Ishikawa (cell line): ENCODE results near the gene PIEZO1.
A peak's percentile ranks its signal among the peaks of the same experiment; 100 is the strongest.

ENCODE experiments used
- CEBPB ChIP-seq: IDR thresholded peaks from 2 replicates; pipeline ENCODE4 v1.6.1; 2012
- CREB1 ChIP-seq: IDR thresholded peaks from 2 replicates; pipeline ENCODE4 v1.6.1; 2012; ENCODE audit warnings: low read depth
- EGR1 ChIP-seq: IDR thresholded peaks from 2 replicates; pipeline ENCODE4 v1.6.1; 2012
- EP300 ChIP-seq: IDR thresholded peaks from 2 replicates; pipeline ENCODE4 v1.6.1; 2012; ENCODE audit warnings: borderline replicate concordance
- FOXM1 ChIP-seq: IDR thresholded peaks from 2 replicates; pipeline ENCODE4 v1.6.1; 2012; ENCODE audit warnings: low read depth, borderline replicate concordance
- NFIC ChIP-seq: IDR thresholded peaks from 2 replicates; pipeline ENCODE4 v1.6.1; 2012
- RAD21 ChIP-seq: IDR thresholded peaks from 2 replicates; pipeline ENCODE4 v1.6.1; 2012; ENCODE audit warnings: low read depth
- TAF1 ChIP-seq: IDR thresholded peaks from 2 replicates; pipeline ENCODE4 v1.6.1; 2012; ENCODE audit warnings: low read depth, mild to moderate bottlenecking
- TCF12 ChIP-seq: IDR thresholded peaks from 2 replicates; pipeline ENCODE4 v1.6.1; 2012; ENCODE audit warnings: low read depth
- TEAD4 ChIP-seq: IDR thresholded peaks from 2 replicates; pipeline ENCODE4 v1.6.1; 2012
- YY1 ChIP-seq: IDR thresholded peaks from 2 replicates; pipeline ENCODE4 v1.6.1; 2012; ENCODE audit warnings: low read depth
- ZBTB7A ChIP-seq: IDR thresholded peaks from 2 replicates; pipeline ENCODE4 v1.6.1; 2012; ENCODE audit warnings: low read depth
- TF ChIP-seq, protein P1 (sequence below): IDR thresholded peaks from 2 replicates; pipeline ENCODE4 v1.6.1; 2012
- TF ChIP-seq, protein P2 (sequence below): IDR thresholded peaks from 2 replicates; pipeline ENCODE4 v1.6.1; 2012; ENCODE audit warnings: low read depth, mild to moderate bottlenecking
- TF ChIP-seq, protein P3 (sequence below): IDR thresholded peaks from 2 replicates; pipeline ENCODE4 v1.6.1; 2012

Gene PIEZO1

DNA sequence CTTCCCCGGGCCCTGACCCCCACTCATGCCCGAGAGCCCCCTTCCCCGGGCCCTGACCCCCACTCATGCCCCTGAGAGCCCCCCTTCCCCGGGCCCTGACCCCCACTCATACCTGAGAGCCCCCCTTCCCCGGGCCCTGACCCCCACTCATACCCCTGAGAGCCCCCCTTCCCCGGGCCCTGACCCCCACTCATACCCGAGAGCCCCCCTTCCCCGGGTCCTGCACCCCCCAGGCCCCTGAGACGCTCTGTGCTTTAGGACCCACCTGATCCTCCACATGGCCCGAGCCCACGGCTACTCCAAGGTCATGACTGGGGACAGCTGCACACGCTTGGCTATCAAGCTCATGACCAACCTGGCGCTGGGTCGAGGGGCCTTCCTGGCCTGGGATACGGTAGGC, 72.0 kb downstream of the PIEZO1 start:
- no peak for TF ChIP-seq EGR1
- no peak for TF ChIP-seq CREB1
- TF ChIP-seq ZBTB7A: no peak
- TF ChIP-seq, protein P1, sequence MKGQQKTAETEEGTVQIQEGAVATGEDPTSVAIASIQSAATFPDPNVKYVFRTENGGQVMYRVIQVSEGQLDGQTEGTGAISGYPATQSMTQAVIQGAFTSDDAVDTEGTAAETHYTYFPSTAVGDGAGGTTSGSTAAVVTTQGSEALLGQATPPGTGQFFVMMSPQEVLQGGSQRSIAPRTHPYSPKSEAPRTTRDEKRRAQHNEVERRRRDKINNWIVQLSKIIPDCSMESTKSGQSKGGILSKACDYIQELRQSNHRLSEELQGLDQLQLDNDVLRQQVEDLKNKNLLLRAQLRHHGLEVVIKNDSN: no peak
- TF ChIP-seq, protein P2, sequence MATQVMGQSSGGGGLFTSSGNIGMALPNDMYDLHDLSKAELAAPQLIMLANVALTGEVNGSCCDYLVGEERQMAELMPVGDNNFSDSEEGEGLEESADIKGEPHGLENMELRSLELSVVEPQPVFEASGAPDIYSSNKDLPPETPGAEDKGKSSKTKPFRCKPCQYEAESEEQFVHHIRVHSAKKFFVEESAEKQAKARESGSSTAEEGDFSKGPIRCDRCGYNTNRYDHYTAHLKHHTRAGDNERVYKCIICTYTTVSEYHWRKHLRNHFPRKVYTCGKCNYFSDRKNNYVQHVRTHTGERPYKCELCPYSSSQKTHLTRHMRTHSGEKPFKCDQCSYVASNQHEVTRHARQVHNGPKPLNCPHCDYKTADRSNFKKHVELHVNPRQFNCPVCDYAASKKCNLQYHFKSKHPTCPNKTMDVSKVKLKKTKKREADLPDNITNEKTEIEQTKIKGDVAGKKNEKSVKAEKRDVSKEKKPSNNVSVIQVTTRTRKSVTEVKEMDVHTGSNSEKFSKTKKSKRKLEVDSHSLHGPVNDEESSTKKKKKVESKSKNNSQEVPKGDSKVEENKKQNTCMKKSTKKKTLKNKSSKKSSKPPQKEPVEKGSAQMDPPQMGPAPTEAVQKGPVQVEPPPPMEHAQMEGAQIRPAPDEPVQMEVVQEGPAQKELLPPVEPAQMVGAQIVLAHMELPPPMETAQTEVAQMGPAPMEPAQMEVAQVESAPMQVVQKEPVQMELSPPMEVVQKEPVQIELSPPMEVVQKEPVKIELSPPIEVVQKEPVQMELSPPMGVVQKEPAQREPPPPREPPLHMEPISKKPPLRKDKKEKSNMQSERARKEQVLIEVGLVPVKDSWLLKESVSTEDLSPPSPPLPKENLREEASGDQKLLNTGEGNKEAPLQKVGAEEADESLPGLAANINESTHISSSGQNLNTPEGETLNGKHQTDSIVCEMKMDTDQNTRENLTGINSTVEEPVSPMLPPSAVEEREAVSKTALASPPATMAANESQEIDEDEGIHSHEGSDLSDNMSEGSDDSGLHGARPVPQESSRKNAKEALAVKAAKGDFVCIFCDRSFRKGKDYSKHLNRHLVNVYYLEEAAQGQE: no peak
- TF ChIP-seq TAF1: no peak
- no peak for TF ChIP-seq RAD21
- no peak for TF ChIP-seq TCF12
- no peak for TF ChIP-seq EP300
- TF ChIP-seq NFIC: no peak
- TF ChIP-seq CEBPB: no peak
- TF ChIP-seq TEAD4: no peak
- TF ChIP-seq, protein P3, sequence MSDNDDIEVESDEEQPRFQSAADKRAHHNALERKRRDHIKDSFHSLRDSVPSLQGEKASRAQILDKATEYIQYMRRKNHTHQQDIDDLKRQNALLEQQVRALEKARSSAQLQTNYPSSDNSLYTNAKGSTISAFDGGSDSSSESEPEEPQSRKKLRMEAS: no peak
- TF ChIP-seq FOXM1: no peak
- no peak for TF ChIP-seq YY1

DNA sequence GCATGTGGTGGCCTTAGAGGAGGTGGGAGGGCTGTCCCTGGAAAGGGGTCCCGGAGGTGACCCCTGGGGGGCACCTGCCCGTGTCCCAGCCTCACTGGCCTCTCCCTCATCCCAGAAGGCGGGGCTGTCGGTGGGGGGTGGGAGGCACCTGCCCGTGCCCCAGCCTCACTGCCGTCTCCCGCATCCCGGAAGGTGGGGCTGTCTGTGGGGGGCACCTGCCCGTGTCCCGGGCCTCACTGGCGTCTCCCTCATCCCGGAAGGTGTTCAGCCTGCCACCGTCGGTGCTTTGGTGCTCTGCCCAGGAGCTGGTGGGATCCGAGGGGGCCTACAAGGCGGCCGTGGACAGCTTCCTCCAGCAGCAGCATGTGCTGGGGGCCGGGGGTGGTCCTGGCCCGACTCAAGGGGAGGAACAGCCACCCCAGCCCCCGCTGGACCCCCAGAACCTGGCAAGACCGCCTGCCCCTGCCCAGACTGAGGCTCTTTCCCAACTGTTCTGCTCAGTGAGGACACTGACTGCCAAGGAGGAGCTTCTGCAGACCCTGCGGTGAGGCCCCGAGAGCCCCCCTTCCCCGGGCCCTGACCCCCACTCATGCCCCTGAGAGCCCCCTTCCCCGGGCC, 72.5 kb downstream of the PIEZO1 start:
- TF ChIP-seq TCF12 (no peak), ZBTB7A (peak; percentile 65; the same call in 1 of the 2 replicates)

DNA sequence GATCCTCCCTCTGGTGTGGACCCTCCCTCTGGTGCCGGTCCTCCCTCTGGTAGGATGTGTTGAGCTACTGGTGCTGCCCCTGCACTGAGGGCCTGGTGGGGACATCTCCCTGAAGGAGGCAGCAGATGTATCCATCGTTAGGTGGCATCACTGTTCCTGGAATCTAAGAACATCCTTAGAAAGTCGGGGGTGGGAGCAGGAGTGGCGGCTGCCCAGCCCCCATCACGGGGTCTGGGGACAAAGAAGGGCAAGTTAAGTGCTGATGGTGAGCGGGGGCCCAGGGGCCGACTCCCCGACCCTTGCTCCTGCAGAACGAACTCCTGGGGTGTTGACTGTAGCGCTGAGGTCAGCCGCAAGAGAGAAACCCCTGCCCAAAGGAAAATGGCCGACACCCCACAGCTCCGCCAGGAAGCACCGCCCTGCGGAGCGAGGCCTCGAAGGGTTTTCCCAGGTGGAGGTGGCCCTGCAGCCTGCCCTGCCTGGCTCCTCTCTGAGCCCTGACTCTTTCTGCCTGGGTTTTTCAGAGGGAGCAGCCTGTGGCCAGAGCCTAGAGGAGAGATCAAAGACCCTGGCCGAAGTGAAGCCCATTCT, 73.2 kb downstream of the PIEZO1 start:
- TF ChIP-seq EP300: no peak
- TF ChIP-seq TEAD4: no peak
- TF ChIP-seq YY1: no peak
- no peak for TF ChIP-seq TCF12
- no peak for TF ChIP-seq ZBTB7A
- TF ChIP-seq CEBPB: no peak
- TF ChIP-seq, protein P2: no peak
- no peak for TF ChIP-seq CREB1
- TF ChIP-seq, protein P1: no peak
- no peak for TF ChIP-seq TAF1
- TF ChIP-seq EGR1: no peak
- TF ChIP-seq, protein P3: no peak

DNA sequence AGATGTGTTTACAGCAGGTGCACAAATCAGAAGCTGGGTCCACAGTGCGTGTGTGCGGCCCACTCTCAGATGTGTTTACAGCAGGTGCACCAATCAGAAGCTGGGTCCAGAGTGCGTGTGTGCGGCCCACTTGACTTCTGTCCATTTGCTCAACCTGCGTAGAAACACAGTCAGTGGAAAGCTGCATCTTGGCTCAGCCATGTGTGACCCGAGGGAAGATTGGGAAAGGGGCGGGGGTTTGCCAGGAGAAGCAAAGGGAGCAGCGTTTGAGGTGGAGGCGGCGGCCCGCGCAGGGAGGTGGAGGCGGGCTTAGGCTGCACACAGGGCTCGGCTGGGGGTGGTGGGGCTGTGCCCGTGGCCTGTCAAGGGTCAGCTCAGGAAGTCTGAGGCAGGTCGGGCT, 74.5 kb downstream of the PIEZO1 start:
- TF ChIP-seq TAF1 (no peak), ZBTB7A (no peak), RAD21 (no peak)

DNA sequence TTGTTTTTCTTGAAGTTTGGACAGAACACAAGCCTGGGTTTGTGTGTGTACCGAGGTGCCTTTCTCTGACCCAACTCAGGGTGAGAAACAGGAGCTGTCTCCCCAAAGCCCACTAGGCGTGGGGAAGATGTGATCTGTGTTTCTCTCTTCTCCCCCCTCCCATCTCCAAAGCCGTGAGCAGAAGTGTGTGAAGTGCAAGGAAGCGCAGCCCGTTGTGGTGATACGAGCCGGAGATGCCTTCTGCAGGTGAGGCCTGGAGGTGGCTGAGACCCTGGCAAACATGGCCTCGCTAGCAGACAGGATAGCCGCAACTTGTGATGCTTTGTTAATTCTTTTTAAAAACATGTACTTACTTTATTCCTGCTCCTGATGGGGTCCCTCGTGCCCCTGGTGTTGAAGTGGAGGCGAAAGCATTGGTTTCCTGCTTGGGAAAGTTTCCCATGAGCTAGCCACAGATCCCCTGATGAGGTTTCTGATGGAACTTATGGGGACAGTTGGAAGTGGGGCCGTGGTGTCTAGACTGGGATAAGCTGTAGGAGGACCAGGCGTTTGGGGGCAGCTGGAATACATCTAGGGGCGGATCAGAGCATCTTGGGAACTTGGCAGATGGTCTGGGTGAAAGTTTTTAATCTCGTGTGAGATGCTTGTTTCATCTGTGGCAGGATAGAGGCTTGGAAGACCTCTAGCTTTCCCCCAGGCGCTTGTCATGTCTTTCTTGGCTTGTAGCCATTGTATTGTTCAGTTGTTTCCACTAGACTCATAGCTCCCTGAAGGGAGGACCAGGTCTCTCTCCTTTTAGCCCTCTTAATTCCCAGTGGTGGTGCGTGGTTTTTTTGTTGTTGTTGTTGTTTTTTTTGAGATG, 77.8 kb downstream of the PIEZO1 start:
- TF ChIP-seq EGR1: no peak
- TF ChIP-seq RAD21: no peak
- TF ChIP-seq TAF1: no peak
- no peak for TF ChIP-seq ZBTB7A
- no peak for TF ChIP-seq EP300
- peak; percentile 19; the same call in 1 of the 2 replicates for TF ChIP-seq NFIC
- TF ChIP-seq, protein P2: no peak
